Stimulated activated CD4-positive, alpha-beta T cell treated with anti-CD3 and anti-CD28 coated beads, Interleukin-4, amount 100 ng/mL, for 48 hours (primary cell): ENCODE data around the gene SPNS2.
A peak's percentile ranks its signal among the peaks of the same experiment; 100 is the strongest.
"Not testable (repeated sequence)": the region's sequence is repeated elsewhere in the genome, so short reads cannot be mapped to it uniquely, and the experiment has no call there.

Source experiments
- DNase-seq, 2 donors: peaks; one replicate each; pipeline ENCODE4 v3.0.0-alpha.2; 2020; ENCODE audit warnings: low read depth in 2 of 2

Gene SPNS2

DNA sequence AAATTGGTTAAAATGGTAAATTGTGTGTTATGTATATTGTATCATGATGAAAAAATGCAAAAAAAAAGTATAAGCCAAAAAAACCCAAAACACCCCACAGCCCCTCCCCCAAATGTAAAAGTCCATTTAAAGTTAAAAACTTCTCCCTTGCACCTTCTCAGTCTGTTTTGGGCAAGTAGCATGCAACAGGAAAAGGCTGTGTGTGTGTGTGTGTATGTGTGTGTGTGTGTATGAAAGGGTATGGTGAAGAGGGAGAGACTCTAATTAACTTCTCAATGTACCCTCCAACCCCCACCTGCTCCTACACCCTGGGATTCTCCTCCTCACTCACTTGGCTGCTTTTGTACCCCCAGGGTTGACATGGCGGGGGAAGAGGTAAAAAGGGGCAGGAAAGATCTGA, 70.9 kb downstream of the SPNS2 start:
- no peak for DNase-seq

DNA sequence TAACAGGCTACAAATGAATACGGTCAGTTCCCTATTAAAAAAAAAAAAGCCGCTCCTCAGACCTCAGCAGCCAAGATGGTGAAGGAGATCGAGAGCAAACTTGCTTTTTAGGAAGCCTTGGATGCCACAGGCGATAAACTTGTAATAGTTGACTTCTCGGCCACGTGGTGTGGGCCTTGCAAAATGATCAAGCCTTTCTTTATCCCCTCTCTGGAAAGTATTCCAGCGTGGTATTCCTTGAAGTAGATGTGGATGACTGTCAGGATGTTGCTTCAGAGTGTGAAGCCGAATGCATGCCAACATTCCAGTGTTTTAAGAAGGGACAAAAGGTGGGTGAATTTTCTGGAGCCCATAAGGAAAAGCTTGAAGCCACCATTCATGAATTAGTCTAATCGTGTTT, 73.5 kb downstream of the SPNS2 start:
- no peak for DNase-seq

DNA sequence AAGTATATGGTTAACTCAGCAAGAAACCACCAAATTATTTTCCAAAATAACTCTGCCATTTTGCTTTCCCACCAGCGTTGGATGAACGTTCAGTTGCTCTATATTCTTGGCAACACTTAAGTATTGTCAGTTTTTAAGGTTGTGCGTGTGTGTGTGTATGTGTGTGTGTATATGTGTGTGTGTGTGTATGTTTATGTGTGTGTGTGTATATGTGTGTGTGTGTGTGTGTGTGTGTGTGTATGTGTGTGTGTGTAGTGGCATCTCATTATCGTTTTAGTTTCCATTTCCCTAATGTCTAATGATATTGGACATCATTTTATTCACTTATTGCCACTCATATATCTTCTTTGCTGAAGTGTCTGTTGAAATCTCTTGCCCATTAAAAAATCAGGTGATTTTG, 74.4 kb downstream of the SPNS2 start:
- no peak for DNase-seq

DNA sequence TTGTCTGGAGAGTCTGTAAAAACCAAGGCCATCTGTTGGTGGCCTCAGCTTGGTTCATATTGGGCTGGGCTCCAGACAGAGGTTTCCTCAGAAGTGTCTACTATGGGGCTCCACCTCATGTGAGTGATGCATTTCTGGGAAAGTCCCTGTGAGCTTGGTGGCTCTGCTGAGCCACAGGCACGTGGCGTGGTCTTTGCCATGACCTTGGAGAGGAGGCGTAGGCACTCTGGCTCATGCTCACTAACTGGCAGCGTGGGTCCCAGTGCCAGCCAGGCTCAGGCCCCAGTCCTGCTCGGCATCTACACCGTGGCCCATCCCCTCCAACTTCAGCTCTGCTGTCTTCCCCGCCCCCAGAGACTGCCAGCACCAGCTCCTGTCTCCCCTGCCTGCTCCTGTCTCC, 75.0 kb downstream of the SPNS2 start:
- peak; percentile 53 to 74 for DNase-seq

DNA sequence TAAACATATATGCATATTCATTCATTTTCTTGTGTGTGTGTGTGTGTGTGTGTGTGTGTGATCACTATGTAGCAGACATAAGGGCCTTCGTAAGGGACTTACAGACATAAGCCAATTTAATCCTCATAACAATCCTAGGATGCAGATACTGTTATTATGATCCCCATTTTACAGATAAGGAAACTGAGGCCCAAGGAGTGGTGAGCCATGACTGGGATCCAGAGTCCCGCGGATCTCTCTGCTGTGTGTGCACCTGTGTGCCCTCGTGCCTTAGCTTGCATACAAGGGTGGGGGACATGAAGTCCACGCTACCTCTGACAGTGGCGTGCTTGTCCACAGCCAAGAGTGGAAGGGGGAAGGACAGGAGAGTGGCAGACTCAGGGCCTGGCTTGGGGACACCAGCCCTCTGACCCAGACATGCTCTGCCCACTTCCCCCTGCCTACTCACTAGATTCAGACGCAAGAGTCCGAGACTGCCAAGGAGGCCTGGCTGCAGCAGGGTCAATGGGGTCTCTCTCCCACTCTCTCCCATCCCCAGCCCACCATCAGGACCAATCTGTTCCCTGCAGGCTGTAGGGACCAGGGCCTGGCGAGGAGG, 75.9 kb downstream of the SPNS2 start:
- DNase-seq, result no peak

DNA sequence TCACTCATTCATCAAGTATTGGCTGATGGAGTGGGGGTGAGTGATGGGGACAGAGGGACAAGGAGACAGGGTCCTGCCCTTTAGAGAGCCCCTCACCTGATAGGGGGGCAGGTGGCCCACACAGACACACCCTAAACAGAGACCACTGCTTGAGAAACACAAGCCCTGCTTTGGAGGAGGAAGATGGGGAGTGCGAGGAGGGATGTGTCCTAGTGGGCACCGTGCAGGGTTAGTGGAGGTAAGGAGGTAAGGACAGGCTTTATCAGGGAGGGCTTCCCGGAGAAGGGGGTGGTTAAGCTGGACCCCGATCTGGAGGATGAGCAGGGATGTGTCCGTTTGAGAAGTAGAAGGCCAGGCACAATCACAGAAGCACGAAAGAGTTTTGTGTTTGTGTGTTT, 77.5 kb downstream of the SPNS2 start:
- DNase-seq, result no peak

DNA sequence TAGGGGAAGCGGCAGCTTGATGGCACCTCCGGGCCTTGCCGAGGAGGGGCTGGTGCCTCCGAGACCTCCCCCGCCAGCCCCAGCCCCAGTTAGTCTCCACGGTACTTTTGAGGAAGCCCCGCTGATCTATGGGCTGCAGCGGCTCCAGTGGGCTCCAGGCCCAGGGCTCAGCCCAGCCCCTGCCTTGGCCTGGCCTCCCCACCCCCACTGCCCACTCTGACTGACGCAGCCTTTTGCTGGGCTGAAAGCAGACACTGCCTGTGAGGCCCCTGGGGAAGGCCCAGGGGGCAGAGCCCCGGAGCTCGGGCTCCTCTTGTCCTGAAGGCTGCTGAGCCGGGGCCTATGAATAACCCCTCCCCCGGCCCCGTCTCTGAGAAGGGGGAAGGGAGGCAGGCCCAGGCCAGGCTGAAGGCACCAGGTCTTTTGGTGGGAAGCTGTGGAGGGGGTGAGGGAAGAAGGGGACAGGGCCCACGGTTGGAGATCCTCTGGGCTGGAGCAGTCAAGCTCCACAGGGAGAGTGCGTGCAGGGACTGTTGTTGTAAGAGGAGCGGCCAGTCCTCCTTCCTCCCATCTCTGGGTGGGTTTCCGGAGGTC, 78.1 kb downstream of the SPNS2 start:
- DNase-seq, result no peak

DNA sequence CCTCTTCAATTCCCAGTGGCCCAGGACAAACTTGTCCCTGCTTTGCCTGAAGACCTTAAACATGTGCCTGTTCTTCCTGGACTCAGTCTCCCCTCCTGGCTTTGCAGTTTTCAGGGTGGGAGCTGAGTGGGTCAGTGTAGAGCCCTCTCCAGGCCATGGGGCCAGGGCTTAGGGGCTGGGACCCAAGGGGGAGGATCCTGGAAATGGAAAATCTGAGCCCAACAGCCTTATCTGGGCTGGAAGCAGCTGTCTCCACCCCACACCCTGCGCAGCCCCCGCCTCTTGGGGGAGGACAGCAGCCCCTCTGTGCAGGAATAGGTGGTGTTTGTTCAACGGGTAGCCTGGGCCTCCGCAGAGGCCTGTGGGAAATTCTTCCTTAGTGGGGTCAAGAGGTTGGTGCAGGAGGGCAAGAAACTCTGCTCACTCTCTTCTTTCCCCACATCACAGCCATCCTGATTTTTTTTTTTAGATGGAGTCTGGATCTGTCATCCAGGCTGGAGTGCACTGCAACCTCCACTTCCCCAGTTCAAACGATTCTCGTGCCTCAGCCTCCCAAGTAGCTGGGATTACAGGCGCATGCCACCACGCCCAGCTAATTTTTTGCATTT, 78.8 kb downstream of the SPNS2 start:
- DNase-seq, result no peak

DNA sequence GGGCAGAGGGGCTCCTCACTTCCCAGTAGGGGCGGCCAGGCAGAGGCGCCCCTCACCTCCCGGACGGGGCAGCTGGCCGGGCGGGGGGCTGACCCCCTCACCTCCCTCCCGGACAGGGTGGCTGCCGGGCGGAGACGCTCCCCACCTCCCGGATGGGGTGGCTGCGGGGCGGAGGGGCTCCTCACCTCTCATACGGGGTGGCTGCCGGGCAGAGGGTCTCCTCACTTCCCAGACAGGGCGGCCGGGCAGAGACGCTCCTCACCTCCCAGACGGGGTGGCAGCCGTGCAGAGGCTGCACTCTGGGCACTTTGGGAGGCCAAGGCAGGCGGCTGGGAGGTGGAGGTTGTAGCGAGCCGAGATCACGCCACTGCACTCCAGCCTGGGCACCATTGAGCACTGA, 79.7 kb downstream of the SPNS2 start:
- not testable (repeated sequence) for DNase-seq

DNA sequence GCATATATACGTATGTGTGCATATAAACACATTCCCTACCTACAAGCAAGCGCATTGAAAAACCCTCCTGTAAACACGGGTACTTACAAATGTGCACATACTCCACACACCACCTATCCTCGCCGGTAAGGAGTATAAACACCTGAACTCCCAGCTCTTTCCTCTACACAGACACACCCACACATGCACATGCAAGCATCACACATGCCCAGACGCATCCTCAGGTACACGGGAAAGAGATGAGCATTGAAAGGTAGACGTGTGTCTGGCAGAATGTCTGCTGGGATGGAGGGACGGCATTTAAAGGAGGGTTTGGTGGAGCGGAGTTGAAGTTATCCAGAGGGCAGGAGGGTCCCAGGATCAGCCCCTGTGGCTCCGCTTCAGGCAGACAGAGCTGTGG, 81.0 kb downstream of the SPNS2 start:
- no peak for DNase-seq

DNA sequence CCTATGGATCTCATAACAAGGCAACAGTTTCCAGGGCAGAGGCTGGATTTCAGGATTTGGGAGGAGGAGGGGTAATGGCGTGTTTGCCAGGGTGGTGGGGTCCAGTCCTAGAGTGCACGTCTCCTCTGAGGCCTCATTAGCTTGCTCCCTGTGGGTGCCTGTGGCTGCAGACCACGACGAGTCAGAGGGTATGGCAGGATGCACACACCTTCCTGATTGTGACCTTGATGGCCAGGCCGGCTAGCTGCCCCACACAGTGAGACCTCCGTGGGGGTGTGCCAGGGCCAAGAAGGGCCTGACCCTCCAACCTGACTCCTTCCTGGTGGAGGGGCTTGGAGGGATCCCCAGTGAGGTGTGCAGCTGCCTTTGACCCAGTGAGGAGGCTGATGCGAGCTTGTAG, 81.6 kb downstream of the SPNS2 start:
- DNase-seq, result no peak

DNA sequence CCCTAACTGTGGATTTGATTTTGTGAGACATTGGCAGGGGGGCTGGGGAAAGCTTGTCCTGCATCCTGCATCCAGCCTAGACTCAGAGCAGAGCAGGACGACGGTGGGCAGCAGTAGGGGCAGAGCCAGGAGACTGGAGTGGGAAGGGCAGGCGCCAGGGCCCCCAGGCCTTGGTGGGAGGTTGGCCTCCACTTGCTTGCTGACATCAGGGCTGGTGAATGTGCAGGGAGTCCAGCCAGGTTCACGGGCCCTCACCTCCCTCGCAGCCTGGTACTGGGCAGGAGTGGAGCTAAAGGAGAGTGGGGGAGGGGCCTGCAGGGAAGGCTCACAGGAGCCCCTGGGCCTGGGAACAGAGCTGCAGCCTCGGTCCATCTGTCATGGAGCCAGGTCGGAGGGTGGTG, 83.4 kb downstream of the SPNS2 start:
- no peak for DNase-seq

DNA sequence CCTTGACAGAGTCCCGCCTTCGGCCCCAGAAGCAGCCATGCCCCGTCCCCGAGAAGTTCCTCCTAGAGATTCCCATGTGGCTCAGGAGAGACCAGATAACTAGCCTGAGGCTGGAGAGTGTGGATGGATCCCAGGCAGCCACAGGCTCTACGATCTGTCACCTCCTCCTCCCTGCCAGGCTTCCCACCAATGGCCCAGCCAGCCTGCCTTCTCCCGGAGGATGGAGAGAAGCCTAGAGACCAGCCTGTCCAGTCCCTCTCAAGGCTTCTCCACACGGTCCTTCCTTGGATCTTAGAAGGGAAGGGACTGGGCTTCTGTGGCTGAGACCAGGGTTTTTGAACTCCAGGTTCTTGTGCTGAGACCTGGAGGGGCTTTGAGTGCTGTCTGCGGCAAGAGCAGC, 84.0 kb downstream of the SPNS2 start:
- DNase-seq, result no peak

DNA sequence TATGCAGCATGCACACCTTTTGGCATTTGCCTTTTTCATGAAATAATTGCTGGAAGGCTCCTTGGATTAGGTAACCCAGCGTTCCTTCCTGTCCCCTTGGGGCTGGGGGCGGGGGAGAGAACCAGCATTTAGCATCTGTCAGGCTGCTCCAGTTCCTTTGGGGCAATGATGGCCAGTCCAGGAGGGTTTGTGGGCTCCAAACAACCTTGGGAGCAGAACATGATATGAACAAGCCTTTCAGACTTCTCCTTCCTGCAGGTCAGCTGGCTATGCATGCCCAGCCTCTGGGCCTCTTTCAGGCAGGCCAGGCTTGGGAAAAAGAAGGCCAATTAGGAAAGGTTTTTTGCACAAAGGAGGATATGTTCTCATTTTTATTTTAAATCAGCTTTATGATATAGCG, 84.5 kb downstream of the SPNS2 start:
- no peak for DNase-seq

DNA sequence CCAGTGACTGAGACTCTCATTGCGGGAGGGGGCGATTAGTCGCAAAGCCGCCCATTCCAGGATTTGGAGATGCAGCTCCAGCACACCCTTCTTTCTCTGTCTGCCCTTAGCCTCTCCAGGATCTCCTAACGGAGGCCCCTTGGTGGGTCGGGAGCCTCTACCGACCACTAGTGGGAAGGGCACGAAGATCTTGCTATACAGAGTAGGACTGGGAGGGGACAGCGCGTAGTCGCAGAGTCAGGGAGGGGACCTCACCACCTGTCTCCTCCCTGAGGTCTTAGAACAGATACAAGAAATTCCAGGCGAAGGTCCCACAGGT, 85.1 kb downstream of the SPNS2 start:
- no peak for DNase-seq

DNA sequence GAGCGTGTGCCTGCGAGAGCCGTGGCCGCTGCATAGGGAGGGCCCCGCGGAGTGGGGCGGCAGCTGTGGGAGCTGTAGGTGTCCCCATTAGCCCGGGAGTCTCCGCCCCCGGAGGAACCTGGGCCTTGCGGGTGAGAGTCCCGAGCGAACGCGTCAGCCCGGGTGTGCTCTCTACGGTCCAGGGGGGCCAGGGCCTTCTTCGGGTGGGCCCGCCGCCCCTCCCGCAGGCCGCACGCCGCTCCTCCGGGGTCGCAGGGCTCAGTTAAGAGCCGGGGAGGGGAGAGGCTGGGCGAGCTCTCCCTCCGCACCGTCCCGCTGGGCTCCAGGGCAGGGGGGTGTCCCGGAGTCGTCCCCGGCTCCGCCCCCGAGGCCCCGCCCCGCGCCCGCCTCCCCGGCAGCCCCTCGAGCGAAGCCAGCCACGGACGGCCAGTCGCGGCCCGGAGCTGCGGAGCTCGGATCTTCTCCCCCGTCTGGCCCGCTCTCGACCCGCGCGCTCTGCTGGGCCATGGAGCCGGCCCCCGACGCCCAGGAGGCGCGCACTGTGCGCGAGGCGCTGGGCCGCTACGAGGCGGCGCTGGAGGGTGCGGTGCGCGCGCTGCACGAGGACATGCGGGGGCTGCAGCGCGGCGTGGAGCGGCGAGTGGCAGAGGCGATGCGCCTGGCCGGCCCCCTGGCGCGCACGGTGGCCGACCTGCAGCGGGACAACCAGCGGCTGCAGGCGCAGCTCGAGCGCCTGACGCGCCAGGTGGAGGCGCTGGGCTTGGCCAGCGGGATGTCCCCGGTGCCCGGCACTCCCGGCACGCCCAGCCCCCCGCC, 85.6 kb downstream of the SPNS2 start, which contains the start of gene SMTNL2:
SMTNL2 (plus strand) TSS at position 429 of the 816 bp plus-strand sequence; CDS start at position 506, 77 bp downstream.
- DNase-seq, result no peak

DNA sequence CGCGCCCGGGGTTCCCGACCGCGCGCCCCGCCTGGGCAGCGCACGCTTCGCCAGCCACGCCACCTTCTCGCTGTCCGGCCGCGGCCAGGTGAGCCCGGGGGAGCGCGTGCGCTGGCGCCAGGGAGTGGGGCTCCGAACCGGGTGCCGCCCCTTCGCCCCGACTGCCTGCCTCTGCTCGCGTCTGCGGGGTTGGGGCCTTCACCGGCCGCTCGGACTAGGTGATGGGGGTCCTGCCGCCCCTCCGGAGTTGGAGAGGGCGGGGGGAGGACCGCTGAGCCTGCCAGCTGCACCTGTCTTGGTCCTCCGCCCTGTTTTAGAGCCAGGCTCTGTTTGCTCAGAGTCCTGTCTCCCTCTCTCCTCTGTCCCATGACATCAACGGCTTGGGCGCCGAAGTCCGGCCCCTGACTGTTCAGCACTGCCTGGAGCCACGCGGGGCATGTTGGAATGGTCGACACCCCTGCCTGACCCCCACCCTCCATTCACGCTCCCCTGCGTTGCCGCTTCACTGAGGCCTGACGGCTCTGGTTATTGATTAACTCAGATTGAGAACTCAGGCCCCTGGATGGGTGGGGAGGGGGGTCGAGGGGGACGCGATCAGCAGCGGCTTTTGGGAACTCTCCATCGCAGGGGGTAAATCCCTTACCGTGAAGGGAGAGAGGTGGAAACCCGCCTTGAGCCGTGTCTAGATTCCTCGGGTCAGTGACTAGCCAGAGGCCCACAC, 86.4 kb downstream of the SPNS2 start:
- no peak for DNase-seq

DNA sequence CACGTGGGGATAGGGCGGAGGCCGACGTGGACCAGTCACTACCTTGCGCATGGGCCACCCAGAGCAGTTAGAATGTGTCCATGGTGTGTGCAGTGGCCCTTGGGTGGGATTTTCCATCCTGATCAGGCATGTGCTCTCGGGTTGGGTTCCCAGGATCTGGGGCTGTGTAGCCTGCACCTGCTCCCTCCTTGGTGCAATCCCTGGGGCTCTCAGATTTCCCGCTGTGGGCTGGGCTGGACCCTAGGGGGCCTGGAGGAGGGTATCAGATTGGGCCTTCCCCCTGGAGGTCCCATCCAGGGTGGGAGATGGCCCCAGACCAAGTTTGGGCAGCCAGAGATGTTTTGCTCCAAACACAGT, 86.9 kb downstream of the SPNS2 start:
- DNase-seq, result no peak

DNA sequence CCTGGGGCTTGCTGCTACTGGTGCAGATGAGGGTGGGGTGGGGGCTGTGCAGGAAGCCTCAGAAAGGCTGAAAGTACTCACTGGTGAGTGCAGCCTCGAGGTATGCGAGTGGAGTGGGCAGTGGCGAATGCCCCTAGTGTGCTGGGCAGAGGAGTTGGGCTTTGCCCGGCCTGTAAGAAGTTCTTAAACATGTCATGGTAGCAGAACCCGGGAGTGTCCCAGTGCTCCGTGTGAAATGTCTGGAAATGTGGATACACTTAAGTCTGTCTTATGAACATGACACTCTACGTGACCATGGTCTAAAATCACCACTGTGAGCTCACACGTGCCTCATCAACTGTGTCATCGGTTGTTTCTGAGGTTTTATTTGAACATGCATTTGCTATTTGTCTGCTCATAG, 87.4 kb downstream of the SPNS2 start:
- no peak for DNase-seq

DNA sequence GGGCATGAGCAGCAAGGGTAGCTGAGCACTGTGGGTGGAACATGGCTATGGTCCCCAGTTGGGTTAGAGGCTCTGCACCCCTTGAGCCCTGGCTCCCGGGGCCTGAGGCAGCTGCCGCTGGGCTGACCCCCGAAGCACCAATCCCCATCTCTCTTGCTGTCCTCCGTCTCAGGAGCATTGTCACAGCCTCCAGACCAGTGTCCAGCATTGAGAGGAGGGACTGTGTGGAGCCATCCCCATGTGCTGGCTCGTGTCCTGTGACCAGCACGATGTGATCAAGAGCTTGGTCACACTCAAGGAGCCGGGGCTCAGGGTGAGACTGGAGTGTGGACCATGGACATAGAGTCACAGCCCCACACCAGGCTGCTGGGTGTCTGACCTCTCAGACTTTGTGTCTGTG, 88.5 kb downstream of the SPNS2 start:
- DNase-seq, result no peak

DNA sequence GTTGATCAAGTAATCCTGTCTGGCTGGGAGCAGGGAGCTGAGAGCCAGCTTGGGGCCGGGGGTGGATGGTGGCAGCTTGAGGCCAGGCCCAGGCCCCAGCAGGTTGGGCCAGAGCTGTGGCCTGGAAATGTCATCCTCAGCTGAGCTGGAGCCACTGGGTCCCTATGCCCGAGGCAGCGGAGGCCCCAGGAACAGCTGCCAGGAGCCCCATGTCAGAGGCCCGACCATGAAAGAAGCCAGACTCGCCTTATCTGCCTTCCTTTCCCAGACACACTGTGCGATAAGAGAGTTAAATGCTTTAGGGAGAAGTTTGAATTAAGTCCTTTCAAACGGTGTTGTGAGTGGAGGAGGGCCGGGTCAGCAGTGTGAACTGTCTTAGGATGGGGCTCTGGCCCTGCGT, 89.1 kb downstream of the SPNS2 start:
- no peak for DNase-seq

DNA sequence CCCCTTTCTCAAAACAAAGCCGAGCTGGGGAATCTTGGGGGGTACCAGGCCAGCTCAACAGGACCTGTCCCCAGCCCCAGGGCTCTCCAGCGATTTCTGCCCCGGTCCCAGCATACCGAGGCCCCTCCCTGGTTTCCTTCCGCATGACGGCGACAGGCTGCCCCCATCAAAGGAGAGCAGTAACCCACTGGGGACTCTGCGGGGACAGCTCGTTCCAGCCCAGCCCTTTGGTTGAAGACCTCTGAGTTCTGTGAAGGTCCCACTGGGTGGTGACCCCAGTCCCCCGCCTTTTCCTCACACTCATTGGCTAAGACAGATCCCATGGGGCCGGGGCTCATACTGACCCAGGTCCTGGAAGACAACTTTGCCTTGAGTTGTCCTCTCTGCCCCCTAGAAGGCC, 89.7 kb downstream of the SPNS2 start:
- no peak for DNase-seq
